ENCODE measurements around the gene PTPRN.

GRCh38 chr2:219299372-219299760 lies 9.8 kb downstream of the PTPRN start:
- TF ChIP-seq, protein P1, sequence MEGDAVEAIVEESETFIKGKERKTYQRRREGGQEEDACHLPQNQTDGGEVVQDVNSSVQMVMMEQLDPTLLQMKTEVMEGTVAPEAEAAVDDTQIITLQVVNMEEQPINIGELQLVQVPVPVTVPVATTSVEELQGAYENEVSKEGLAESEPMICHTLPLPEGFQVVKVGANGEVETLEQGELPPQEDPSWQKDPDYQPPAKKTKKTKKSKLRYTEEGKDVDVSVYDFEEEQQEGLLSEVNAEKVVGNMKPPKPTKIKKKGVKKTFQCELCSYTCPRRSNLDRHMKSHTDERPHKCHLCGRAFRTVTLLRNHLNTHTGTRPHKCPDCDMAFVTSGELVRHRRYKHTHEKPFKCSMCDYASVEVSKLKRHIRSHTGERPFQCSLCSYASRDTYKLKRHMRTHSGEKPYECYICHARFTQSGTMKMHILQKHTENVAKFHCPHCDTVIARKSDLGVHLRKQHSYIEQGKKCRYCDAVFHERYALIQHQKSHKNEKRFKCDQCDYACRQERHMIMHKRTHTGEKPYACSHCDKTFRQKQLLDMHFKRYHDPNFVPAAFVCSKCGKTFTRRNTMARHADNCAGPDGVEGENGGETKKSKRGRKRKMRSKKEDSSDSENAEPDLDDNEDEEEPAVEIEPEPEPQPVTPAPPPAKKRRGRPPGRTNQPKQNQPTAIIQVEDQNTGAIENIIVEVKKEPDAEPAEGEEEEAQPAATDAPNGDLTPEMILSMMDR (IDR thresholded peaks at IDR 0.05) = no peak
- TF ChIP-seq POLR2A (IDR thresholded peaks at IDR 0.05) = no peak
